Measurements from ENCODE around the gene SOX9. TPM values are rescaled to one million over a fixed set of nuclear protein-coding genes. Genes with fewer than 3 reads are reported as not detected.
A peak's percentile ranks its signal among the peaks of the same experiment; 100 is the strongest.

Gene SOX9
- total and polyA plus RNA-seq, 8 donors: 22.7 to 76.1 (median 30.5) TPM

- Histone ChIP-seq H3K27me3 (no peaks in the 10 kb centered on the region), H3K27ac (peak overlapping the region; percentile 50 to 95 (median 72)), H3K4me1 (peaks cover 0 to 7% (median 0%) of the 10 kb centered on the region in 3 donors), H3K9me3 (no peaks in the 10 kb centered on the region), H3K4me3 (peak overlapping the region; percentile 23 to 92 (median 43)), H3K36me3 (peaks cover 0 to 9% (median 5%) of the 10 kb centered on the region in 3 donors)
- TF ChIP-seq, protein P1, sequence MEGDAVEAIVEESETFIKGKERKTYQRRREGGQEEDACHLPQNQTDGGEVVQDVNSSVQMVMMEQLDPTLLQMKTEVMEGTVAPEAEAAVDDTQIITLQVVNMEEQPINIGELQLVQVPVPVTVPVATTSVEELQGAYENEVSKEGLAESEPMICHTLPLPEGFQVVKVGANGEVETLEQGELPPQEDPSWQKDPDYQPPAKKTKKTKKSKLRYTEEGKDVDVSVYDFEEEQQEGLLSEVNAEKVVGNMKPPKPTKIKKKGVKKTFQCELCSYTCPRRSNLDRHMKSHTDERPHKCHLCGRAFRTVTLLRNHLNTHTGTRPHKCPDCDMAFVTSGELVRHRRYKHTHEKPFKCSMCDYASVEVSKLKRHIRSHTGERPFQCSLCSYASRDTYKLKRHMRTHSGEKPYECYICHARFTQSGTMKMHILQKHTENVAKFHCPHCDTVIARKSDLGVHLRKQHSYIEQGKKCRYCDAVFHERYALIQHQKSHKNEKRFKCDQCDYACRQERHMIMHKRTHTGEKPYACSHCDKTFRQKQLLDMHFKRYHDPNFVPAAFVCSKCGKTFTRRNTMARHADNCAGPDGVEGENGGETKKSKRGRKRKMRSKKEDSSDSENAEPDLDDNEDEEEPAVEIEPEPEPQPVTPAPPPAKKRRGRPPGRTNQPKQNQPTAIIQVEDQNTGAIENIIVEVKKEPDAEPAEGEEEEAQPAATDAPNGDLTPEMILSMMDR (IDR thresholded peaks at IDR 0.05): peak; percentile 63 to 81 (median 72)
- 10% methylated on average over 24 of the region's 24 CpGs for WGBS, 2 donors
- intact Hi-C loops (cut with DNase I): loop anchor here in 2 of 3 donors (10.0 kb wide), 3 partner anchors 74 to 644 kb away; no protein-coding TSS in a partner anchor
- DNase-seq: peak; percentile 66 to 84 (median 70)
- peak; percentile 9 to 43 (median 34) for ATAC-seq
- no peak for FAIRE-seq
Measured at GRCh38 chr17:72118335-72119076, 2.3 kb upstream of the SOX9 start.

GRCh38 chr17:72119077-72119872 lies 1.5 kb upstream of the SOX9 start:
- TF ChIP-seq, protein P1 (IDR thresholded peaks at IDR 0.05): no peak
- ATAC-seq: peak in 2 of 4 donors; percentile 0
- 11 to 14% methylated on average over 22 of the region's 22 CpGs for WGBS, 2 donors
- intact Hi-C loops (cut with DNase I): loop anchor here in 2 of 3 donors (10.0 kb wide), 3 partner anchors 74 to 644 kb away; no protein-coding TSS in a partner anchor
- Histone ChIP-seq H3K36me3 (peaks cover 0 to 17% (median 6%) of the 10 kb centered on the region in 3 donors), H3K4me3 (peak overlapping the region; percentile 11 to 92 (median 50)), H3K9me3 (no peaks in the 10 kb centered on the region), H3K27me3 (no peaks in the 10 kb centered on the region), H3K4me1 (peaks cover 0 to 7% (median under 1%) of the 10 kb centered on the region in 3 donors), H3K27ac (peak overlapping the region; percentile 83 to 95 (median 88))
- no peak for DNase-seq
- no peak for FAIRE-seq

DNA sequence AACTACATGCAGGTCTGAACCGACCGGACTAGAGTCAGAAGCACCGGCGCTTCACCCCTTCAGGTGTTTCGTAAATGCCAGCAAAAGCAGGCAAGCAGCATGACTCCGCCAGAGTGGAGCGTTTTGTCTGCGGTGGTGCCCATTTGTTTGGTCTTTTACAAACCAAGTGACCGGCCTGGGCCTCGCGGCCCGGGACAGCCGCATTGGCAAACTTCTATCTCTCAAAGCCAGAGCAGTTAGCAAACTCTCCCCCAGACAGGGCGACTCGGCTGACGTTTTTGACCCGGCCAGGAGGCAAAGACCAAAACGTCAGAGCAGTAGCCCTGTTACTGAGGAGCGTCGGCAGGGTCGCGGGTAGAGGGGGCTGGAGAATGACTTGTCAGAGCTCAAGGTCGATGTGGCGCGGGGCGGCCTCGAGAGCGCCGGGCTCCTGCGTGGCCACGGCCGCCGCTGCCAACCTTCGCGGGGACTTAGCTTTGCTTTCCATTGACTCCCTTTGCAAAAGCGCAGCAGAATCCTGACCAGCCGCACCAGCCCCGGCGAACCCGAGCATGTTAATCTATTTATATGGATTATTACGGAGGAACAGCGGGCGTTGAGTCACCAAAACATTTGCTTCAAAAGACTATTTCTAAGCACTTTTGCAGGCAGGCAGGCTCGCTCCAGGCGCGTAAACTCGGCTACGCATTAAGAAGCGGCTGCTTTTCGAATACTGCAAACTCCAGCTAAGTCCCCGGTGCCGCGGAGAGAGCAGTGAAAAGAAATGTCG lies 763 bp upstream of the SOX9 start:
- no peaks in the 10 kb centered on the region for H3K27me3 ChIP-seq
- DNase-seq: peak; percentile 50 to 80 (median 60)
- peak overlapping the region; percentile 11 to 92 (median 50) for H3K4me3 ChIP-seq
- ATAC-seq: peak; percentile 10 to 35 (median 22)
- 2% methylated on average over 54 of the region's 54 CpGs for WGBS, 2 donors
- H3K27ac ChIP-seq: peak overlapping the region; percentile 83 to 95 (median 88)
- H3K36me3 ChIP-seq: peaks cover 0 to 19% (median 6%) of the 10 kb centered on the region in 3 donors
- no peaks in the 10 kb centered on the region for H3K9me3 ChIP-seq
- no peak for FAIRE-seq
- H3K4me1 ChIP-seq: peaks cover 0 to 12% (median 7%) of the 10 kb centered on the region in 3 donors
- intact Hi-C loops (cut with DNase I): loop anchor here in 2 of 3 donors (10.0 kb wide), 5 partner anchors 75 to 645 kb away; no protein-coding TSS in a partner anchor
- TF ChIP-seq, protein P1 (IDR thresholded peaks at IDR 0.05): no peak

- H3K27me3 ChIP-seq: no peaks in the 10 kb centered on the region
- intact Hi-C loops (cut with DNase I): loop anchor here in 2 of 3 donors (10.0 kb wide), 2 partner anchors 303 to 413 kb away; no protein-coding TSS in a partner anchor
- DNase-seq: peak; percentile 35 to 88 (median 58)
Measured at GRCh38 chr17:72121164-72122009, 567 bp downstream of the SOX9 start.

More at GRCh38 chr17:72121164-72122009, 567 bp downstream of the SOX9 start:
- FAIRE-seq: no peak
- Histone ChIP-seq H3K4me3 (peak overlapping the region; percentile 40 to 92 (median 68)), H3K4me1 (peaks cover 0 to 24% (median 15%) of the 10 kb centered on the region in 3 donors), H3K27ac (peak overlapping the region; percentile 73 to 95 (median 90)), H3K9me3 (no peaks in the 10 kb centered on the region), H3K36me3 (peaks cover 0 to 19% (median 6%) of the 10 kb centered on the region in 3 donors)
- TF ChIP-seq, protein P1 (IDR thresholded peaks at IDR 0.05): no peak
- peak; percentile 18 to 38 (median 26) for ATAC-seq
- WGBS, 2 donors: 1% methylated on average over 75 to 88 of the region's 88 CpGs
